GM10248 (cell line): ENCODE results near the gene RUNX1.
A peak's percentile ranks its signal among the peaks of the same experiment; 100 is the strongest.

Experiments
- CTCF ChIA-PET: fragments of 300-600 bp; sonication (Branson Sonifier 250); formaldehyde crosslinking; extraction: SDS; loops from one replicate; lab custom pipeline; 2021; ENCODE audit warnings: antibody characterized with exemption; lab: Yijun Ruan, JAX
- POLR2A ChIA-PET: fragments of 350-650 bp; sonication (Branson Sonifier 250); formaldehyde crosslinking; extraction: SDS; loops from one replicate; lab custom pipeline; 2020; ENCODE audit warnings: antibody characterized with exemption; lab: Yijun Ruan, JAX
- DNase-seq: peaks from one replicate; pipeline ENCODE4 v3.0.0; 2012; ENCODE audit errors: extremely low spot score
- TF ChIP-seq, protein P1 (sequence below): IDR thresholded peaks from 2 replicates; pipeline ENCODE4 v1.5.1; 2012; ENCODE audit warnings: mild to moderate bottlenecking, low read depth; ENCODE audit errors: extremely low read depth, missing control alignments, control extremely low read depth

RUNX1 gene

DNA sequence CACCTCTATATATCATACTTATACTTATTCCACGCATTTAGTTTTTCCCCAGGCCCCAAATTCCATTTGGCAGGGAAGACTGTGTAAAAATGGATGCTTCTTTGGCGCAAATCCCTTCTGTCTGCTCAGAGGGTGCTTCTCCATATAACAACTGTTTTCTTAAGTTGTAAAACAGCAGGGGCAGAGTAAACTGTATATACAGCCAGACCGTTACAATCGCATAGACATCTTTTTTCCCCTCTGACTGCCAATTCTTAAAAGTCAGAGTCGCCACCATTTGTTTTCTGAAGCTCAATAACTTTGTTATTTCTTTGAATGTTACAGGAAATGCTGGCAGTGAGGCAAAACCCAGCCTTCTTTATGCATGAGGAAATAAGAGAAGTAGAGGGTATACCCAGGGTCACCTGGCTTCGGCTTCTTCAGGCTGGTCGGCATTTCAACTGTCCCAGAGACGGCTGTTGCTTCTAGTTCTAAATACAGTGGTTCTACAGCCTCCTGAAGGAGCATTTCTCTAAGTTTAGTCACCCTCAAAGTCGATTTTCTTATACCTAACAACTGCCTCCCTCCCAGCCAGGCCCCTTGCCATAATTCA, 191.9 kb downstream of the RUNX1 start:
- ChIA-PET POLR2A (no interaction called here), CTCF (interaction anchor here (1.1 to 1.4 kb wide), 6 partner anchors 9 to 164 kb away, joined by 3 to 6 read pairs (median 4); no protein-coding TSS in a partner anchor)
- TF ChIP-seq, protein P1, sequence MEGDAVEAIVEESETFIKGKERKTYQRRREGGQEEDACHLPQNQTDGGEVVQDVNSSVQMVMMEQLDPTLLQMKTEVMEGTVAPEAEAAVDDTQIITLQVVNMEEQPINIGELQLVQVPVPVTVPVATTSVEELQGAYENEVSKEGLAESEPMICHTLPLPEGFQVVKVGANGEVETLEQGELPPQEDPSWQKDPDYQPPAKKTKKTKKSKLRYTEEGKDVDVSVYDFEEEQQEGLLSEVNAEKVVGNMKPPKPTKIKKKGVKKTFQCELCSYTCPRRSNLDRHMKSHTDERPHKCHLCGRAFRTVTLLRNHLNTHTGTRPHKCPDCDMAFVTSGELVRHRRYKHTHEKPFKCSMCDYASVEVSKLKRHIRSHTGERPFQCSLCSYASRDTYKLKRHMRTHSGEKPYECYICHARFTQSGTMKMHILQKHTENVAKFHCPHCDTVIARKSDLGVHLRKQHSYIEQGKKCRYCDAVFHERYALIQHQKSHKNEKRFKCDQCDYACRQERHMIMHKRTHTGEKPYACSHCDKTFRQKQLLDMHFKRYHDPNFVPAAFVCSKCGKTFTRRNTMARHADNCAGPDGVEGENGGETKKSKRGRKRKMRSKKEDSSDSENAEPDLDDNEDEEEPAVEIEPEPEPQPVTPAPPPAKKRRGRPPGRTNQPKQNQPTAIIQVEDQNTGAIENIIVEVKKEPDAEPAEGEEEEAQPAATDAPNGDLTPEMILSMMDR, result no peak
- DNase-seq, result no peak

DNA sequence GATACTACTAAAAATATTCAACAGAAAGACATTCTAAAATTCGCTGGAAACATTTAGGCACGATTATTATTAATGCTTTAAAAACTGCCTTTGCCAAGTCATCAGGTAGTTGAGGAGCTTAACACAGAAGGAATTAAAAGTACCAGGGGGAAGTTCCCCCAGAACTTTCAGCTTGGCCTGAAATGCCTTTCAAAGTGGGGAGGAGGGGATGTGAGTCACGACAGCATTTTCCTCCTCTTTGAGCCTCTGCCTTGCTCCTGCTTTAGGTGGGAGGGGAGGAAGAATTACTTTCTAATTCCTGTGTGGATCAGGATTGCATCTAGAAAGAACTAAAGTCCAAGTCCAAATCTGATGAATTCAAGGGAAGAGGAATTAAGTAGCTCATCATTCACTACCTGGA, 196.7 kb downstream of the RUNX1 start:
- TF ChIP-seq, protein P1, result no peak
- DNase-seq, result no peak
- CTCF ChIA-PET, result no interaction called here
- POLR2A ChIA-PET, result no interaction called here

DNA sequence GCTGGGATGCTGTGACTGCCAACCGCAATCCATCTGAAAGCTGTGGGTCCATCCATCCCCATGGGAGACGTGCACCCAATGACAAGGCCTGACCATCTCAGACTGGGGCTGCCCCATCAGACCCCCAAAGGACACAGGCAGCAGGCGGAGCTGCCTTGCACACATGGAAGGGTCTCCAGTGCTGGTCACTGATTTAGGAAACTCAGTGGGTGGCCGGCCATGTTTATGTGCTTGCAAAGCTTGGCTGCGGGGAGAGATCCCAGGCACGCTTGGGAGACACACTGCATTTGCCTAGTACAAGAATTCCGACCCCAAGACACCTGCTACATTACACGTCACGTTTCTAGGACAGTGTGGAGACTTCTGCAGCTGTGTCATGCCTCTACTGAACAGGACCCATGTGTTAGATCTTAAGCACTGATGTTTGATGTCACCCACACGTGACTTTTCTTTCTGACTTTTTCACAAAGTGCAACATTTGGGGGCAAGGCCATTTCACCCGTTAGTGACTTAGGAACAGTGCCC, 198.9 kb downstream of the RUNX1 start:
- TF ChIP-seq, protein P1, result no peak
- POLR2A ChIA-PET, result no interaction called here
- CTCF ChIA-PET, result interaction anchor here (0.8 kb wide), 1 partner anchor 14 kb away, joined by 3 read pairs; no protein-coding TSS in a partner anchor
- no peak for DNase-seq

DNA sequence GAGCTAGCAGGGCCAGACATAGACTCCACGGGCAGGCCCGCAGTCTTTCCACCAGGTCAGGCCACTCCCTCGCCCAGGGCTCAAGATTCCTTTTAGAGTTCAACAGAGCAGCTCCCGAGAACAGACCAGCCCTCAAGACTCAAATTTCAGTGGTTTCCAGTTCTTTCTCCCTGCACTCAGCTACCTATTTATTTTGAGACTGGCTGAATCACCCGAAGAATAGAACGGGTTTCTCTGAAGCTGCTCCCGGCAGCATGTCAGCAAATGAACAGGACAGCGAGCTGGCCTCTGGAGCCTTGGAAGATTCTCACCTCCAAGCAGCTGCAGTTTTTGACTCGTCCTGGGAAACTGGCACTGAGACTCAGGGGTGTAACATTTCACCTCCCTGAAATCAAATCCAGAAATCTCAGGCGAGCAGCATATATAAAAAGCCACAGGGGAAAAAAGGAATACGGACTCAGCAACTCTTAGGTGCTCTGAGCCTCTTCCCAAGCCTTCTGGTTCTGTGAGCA, 202.4 kb downstream of the RUNX1 start:
- no peak for DNase-seq
- ChIA-PET POLR2A (no interaction called here), CTCF (interaction anchor here (0.8 to 1.2 kb wide), 4 partner anchors 8 to 196 kb away, joined by 3 to 5 read pairs (median 4); no protein-coding TSS in a partner anchor)
- TF ChIP-seq, protein P1, result no peak

DNA sequence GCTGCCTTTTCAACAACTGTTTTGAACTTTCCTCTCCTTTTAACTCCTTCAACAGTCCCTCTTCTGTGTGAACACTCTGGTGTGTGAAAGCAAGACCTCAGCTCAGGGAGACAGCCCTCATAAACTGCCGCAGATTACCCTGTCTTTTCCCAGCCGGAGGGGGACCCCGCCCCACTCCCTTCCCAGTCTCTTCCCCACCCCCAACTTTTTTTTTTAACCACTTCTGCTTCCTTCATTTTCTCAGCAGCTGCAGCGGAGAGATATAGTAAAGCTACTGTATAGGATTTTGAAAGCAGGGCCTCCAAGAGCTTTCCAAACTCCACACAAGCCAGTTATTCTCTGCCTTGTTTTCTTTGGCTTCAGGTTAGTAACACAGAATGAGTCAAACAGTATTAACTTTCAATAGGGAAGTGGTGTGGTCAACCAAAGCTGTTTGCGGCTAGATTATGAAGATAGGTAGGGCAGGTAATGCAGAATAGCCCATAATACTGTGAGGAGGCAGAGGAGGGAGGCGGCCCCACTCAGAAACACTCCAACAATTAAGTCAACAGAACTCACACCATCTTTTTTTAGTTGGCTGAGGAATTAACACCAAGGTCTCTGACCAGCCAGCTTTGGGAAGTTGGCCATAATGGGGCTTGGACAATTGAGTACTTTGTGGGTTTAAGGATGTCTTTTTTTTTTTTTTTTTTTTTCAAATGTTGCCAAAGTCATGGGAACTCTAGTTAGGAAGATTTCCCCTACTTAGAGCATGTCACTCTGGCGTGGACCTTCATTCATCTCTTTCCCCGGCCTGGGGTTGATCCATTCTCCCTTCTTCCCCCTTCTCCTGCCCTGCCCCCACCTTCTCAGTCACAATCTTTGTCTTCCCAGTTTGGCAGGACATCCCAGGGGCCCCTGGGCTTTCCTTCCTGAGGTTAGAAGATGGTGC, 203.3 kb downstream of the RUNX1 start:
- POLR2A ChIA-PET, result no interaction called here
- CTCF ChIA-PET, result interaction anchor here (0.6 to 1.2 kb wide), 7 partner anchors 9 to 554 kb away, joined by 3 to 5 read pairs (median 3); no protein-coding TSS in a partner anchor
- DNase-seq, result peak; percentile 79
- TF ChIP-seq, protein P1, result no peak

DNA sequence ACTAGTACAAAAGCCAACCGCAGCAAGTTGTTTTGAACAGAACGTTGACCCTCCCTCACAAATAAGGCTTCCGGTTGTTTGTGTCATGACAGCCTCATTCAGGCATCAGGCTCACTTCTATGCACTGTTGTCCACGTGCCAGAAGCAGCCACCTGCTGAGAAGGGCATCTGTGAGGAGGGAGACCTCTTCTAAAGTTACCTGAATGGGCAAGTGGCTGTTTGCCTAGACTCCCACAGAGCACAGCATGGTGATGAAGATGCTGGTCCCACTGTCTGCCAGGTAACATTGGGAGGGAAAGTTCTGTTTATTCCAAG, 204.2 kb downstream of the RUNX1 start:
- POLR2A ChIA-PET, result no interaction called here
- CTCF ChIA-PET, result interaction anchor here (1.7 kb wide), 1 partner anchor 12 kb away, joined by 8 read pairs; no protein-coding TSS in a partner anchor
- DNase-seq, result no peak
- TF ChIP-seq, protein P1, result no peak
